Esophagus muscularis mucosa (tissue), 3 donors: ENCODE results near the gene ZNF311.

Experiments used
- CTCF ChIP-seq, 3 experiments: fragments of 200-600 bp in 2 of 3; fragments of 450-650 bp in 1 of 3; sonication (generic) in 2 of 3; IDR thresholded peaks; one replicate each; pipeline ENCODE4 v1.5.1; 2017 to 2019; ENCODE audit warnings: antibody characterized with exemption in 3 of 3, mild to moderate bottlenecking in 2 of 3, moderate library complexity in 1 of 3
- POLR2A ChIP-seq: fragments of 450-650 bp; IDR thresholded peaks from one replicate; pipeline ENCODE4 v1.6.1; 2017; ENCODE audit warnings: antibody characterized with exemption, moderate library complexity, mild to moderate bottlenecking, low read depth

- TF ChIP-seq CTCF (IDR thresholded peaks at IDR 0.05) (no peak), POLR2A (no peak)
Measured at GRCh38 chr6:28983838-28984237, 21.3 kb downstream of the ZNF311 start.
